CD4-positive, alpha-beta T cell treated with Interleukin-2 at 100 ng/mL for 4 hours (primary cell): ENCODE results near the gene PITPNC1.
"Not testable (repeated sequence)": the region's sequence is repeated elsewhere in the genome, so short reads cannot be mapped to it uniquely, and the experiment has no call there.

Experiments used
- DNase-seq: peaks from one replicate; pipeline ENCODE4 v3.0.0-alpha.2; 2020; ENCODE audit warnings: low spot score

The PITPNC1 gene

DNA sequence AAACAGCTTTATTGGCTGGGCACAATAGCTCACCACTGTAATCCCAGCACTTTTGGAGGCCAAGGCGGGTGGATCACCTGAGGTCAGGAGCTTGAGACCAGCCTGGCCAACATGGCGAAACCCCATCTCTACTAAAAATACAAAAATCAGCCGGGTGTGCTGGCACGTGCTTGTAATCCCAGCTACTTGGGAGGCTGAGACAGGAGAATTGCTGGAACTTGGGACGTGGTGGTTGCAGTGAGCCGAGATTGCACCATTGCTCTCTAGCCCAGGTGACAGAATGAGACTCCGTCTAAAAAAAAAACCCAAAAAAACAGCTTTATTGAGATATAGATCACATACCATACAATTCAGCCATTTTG, 274.1 kb downstream of the PITPNC1 start:
- not testable (repeated sequence) for DNase-seq

DNA sequence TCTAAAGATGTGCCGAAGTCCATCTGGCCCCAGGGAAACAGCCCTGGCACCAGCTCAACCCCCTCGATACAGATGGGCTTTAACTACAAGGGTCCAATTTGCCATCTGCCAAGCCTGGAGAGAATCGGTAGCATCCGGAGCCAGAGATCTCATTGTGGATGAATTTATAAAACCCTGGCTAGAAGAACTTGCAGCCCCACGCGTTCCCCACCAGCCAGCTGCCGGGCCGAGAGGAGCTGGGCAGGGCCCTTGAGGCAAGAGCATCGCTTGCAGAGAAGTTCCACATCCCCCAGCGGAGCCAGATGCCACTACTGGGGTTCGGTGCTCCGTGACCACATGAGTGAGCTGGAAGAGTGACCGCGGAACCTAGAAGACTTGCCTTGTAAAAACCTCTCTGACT, 275.4 kb downstream of the PITPNC1 start:
- no peak for DNase-seq

DNA sequence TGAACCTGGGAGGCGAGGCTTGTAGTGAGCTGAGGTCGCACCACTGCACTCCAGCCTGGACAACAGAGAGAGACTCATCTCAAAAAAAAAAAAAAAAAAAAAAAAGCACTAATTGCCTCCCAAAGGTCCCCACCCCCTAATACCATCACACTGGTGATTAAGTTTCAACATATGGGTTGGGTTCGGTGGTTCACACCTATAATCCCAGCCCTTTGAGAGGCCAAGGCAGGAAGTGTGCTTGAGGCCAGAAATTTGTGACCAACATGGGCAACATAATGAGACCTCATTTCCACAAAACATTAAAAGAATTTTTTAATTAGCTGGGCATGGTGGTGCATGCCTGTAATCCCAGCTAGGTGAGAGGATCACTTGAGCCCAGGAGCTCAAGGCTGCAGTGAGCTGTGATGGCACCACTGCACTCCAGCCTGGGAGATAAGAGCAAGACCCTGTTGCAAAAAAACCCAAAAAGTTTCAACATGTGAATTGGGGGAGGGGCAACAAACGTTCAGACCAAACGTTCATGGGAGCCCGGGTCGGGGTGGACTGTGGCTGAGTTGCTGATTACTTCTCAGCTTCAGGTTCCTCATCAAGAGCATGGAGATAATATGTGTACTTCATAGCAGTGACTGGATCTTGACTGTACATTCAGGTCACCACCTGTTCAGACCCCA, 278.5 kb downstream of the PITPNC1 start:
- no peak for DNase-seq

DNA sequence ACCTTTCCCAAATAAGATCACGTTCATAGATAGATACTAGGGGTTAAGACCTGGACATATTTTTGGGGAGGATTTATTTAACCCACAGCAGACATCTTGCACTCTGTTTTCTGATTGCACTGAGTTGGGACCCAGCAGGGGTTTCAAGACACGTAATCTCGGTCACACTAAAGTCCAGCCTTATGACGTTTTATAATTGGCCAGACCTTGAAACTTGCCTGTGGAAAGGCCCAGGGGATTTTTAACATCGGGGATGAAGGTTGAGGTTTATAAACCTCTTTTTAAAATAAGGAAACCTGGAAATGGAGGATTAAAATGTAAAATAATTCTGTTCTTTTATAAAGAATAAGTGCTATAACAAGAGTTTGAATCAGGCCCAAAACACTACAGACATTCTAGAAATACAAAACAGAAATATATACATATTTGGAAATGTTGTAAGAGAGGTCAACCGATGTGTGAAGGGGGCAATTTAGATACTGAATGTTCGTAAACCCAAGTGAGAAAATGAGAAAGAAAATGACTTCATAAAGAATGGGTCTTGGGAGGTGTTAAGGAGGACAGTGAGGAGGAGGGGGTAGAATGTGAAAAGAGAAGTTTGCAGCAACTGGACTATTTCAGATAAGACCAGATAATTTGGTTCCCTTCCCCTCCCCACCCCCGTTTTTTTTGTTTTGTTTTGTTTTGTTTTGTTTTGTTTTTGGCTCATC, 279.6 kb downstream of the PITPNC1 start:
- DNase-seq, result no peak

DNA sequence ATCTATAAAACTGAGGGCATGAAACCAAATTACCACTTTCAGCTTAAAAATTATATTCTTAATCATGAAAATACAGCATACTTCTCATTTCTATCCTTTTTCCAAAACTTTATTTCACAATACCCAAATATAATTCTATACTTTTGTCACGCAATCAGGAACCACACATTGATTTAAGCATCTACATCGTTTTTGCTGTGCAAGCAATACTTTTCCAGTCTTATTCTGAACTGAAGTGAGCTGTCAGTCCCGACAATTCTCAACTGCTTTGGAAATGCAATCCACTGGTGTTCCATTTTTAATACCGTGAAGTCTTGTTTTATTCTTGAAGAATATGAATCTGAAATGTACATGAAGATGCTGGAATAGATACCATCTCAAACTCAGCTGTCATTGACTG, 280.5 kb downstream of the PITPNC1 start:
- no peak for DNase-seq

DNA sequence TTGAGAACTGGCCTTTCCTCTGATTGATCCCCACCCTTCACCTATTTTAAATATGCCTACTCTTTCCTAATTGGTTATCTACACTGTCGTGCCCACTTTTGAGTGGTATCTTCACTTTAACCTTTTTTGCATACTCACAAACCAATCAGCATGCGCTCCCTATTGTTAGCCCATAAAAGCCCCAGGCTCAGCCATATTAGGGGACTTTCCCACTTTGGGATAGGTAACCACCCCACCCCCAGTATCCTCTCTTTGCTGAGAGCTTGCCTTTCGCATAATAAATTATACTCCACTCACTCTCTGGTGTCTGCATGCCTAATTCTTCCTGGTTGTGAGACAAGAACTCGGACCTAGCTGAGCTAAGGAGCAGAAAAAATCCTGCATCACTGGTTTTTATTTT, 281.2 kb downstream of the PITPNC1 start:
- DNase-seq, result no peak

DNA sequence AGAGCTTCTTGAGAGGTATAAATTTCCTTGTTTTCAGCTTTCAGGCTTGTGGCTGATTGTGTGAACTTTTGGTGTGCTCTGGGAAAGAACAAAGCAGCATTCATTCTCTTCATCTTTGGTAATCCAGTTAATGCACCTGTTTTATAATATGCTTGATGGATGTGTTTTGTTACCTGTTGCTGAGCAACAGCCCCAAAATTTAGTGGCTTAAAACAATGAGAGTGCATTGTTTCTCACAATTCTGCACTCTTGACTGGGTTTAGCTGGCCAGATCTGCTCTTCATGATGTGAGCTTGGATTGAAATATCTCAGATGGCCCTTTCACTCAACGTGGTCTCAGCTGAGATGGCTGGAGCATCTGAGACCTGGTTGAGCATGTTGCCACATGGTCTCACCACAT, 281.9 kb downstream of the PITPNC1 start:
- DNase-seq, result no peak

DNA sequence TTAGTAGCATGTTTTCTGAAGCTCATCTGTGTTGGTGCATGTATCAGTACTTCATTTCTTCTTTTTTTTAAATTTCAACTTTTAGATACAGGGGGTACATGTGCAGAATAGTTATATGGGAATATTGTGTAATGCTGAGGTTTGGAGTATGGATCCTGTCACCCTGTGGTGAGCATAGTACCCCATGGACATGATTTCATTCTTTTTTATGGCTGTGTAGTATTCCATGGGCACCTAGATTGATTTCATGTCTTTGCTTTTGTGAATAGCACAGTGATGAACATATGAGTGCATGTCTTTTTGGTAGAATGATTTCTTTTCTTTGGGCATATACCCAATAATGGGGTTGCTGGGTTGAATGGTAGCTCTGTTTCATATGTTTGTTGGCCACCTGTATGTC, 285.6 kb downstream of the PITPNC1 start:
- no peak for DNase-seq

DNA sequence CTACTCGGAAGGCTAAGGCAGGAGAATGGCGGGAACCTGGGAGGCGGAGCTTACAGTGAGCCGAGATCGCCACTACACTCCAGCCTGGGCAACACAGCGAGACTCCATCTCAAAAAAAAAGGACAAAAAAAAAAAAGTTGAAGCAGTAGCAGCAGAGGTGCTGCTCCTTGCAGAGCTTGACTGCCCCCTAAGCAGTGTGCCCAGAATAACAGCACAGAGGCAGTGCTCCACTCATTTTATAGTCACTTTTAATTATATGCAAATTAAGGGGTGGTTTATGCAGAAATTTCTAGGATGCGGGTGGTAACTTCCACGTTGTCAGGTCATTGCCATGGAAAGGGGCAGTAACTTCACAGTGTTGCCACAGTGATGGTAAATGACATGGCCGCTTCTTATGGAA, 286.4 kb downstream of the PITPNC1 start:
- DNase-seq, result no peak

DNA sequence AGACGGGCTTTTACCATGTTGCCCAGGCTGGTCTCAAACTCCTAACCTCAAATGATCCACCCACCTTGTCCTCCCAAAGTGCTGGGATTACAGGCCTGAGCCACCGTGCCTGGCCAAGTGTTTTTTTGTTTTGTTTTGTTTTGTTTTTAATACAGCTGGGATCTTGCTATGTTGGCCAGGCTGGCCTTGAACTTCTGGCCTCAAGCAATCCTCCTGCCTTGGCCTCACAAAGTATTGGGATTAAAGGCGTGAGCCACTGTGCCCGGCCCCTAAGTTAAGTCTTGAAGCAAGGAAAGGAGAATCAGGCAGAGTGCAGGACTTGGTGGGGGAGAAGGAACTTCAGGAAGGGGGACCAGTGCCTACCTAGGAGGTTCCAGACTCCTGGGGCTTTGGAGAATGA, 288.9 kb downstream of the PITPNC1 start:
- no peak for DNase-seq

DNA sequence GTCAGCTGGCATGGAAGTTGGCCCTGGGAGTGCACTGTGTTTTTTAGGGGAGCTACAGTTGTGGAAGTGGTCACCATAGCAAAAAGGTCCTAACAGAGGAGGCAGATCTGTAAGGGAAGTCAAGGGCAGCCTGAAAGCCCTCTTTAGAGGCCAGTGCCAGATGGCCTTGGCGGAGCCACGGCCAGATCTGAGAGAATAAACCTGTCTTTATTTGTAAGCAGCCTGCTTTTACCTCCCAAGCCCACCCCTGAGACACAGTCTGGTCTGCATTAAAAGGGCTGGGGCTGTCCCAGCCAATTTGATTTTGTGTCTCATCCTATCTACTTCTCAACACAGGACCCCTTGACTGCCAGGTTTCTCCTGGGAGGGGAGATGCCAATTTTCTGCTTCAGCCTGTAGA, 289.6 kb downstream of the PITPNC1 start:
- DNase-seq, result no peak

DNA sequence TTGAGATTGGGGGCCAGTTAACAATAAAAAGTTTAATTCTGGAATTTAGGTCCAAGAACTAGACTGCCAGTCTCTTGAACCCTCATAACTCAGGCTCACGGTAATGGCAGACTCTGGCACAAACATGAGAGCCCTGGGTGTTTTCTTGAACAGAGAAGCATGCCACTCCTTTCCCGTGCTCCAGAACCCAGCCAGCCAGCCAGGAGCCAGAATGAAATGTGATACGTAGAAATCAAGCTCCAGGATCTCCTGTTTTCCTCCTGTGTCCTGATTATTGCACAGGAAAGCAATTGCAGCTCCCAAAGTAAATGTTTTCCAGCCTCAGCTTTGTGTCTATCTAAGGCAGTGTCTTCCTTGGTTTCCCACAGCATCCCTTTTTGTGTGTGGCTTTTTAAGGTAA, 294.4 kb downstream of the PITPNC1 start:
- DNase-seq, result no peak

DNA sequence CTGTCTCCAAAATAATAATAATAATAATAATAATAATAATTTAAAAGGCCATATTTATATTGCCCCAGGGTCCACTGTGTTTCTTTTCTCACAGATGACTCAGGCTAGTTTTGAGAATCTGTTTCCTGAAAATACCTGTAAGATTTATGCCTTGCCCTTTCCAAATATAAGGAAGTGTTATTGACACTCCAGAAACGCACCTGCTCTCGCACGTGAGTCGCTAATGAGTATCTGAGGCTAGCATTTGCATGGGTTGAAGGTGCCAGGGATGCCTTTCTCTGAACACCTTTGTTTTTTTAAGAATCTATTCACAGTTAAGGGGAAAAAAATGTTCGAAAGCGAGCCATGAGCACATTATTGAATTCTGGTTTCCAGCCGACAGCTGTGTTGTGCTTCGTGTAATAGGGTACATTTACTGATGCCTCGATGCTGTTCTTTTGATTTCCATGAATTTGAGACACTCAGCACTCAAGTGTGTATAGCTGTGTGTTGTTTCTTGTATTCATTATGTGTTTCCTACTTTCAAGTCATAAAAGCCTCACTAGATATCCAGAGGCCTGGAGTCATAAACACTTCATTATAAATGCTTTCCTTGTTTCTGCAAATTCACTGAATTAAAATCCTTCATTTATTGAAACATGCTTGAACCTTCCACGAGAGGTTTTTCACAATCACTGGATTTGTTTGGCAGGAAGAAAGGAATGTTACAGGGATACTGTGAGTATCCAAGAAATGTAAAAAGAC, 295.7 kb downstream of the PITPNC1 start:
- DNase-seq, result no peak

DNA sequence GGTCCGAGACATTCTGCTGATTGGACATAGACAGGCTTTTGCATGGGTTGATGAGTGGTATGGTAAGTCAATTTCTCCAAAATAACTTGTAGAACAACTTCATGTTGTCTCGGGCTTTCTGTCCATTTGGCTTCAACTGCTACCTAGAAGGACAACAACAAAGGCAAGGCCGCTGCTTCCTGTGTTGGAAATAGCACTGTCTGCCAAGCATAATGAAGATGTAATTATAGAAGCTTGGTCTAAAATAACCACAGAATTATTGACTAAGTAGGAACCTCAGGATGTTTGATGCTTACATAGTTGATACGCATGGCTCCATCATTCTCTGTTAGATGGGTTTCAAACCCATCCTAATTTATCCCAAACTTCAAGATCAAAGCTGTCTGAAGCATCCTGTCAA, 298.4 kb downstream of the PITPNC1 start:
- DNase-seq, result no peak

DNA sequence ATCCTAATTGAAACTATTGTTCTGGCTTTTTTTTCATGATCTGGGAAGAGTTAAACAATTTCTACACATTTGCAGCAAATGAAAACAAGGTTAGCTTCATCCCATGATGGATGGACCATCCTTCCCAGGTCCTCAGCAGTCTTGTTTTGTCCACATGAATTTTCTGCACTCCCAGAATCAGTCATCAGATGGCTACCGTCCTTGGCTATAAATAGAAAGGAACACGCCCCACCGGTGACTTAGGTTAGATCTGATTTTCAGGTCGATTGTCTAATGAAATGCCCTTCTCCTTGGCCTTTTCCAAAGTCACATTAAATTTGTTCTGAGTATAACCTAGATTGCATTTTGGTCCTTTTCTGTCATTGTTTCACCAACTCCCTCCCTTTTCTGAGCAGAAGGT, 299.2 kb downstream of the PITPNC1 start:
- no peak for DNase-seq

DNA sequence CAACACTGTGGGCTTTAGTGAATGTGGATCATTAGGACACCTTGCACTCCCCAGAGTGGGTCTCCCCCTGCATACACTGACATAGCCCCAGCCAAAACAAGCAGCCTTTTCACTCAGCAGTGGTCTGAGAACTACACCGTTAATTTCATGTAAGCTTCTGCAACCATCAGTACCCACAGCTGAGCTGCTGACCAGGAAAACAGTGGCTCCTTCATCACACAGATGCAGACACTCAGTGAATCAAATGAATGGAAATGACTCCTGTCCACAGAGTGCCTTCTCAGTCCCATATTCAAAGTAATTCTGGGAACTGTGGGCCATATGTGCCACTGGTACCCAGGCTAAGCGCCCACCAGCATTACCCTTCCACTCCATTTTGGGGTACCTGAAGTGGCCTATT, 301.3 kb downstream of the PITPNC1 start:
- no peak for DNase-seq

DNA sequence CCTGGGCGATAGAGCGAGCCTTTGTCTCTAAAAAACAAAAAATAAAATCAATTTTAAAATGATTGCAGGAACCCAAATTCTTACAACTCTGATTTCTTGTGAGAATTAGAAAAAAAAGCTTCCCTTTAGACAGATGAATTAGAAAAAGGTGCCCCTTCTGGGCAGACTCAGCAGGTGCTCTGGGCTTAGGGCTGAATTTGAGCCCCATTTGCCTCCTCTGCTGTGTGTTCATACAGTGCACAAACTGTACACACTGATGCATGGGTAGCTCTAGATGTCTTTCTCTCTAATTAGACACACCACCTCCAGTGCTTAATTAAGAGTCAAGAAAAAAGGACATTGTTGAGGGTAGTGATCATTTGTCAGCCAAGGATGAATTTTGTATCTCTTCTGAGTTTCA, 302.1 kb downstream of the PITPNC1 start:
- DNase-seq, result no peak

DNA sequence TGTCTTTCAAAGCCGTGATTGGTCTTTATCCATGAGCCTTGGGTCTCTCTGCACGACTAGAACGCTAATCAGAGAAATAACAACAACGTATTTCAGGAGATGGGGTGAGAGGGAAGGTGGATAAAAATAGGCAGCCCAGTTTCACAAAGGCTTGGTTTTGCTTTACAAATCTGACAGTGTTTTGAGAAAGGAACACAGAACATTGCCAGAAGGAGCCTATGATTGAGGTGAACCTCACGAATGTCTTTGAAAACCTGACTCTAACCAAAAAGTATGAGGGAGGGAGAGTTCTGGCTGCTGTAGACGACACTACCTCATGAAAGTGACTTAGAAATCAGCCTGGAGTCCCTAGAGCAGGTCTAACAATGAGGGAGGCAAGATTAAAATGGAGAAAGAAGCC, 302.6 kb downstream of the PITPNC1 start:
- DNase-seq, result no peak

DNA sequence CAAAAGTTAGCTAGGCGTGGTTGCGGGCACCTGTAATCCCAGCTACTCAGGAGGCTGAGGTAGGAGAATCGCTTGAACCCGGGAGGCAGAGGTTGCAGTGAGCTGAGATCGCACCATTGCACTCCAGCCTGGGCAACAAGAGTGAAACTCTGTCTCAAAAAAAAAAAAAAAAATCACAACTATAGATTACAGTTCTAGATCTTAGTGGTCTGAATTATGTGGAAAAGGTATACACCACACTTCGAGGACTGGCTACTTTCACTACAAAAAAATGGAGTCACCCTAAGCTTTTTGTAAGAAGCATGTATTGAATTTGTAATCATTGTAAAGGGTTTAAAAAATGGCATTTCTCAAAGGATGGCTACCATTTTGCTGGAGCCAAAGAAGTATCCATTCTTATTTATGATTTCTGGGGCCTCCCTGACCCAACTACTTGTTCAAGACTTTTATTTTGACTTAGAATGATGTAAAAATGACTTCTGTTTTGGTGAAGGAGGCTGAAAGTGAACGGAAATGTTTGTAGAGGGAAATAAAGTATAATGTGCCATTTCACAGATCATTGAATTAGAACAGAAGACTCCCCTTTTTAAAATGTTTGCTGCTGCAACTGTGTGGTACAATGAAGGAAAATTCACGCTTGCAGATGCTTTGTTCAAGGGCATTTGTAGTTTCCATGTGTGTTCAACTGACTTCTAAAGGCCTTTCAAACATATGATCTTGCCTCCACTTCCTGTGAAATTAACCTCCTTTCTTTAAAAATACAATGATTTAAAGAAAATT, 303.6 kb downstream of the PITPNC1 start:
- DNase-seq, result no peak

DNA sequence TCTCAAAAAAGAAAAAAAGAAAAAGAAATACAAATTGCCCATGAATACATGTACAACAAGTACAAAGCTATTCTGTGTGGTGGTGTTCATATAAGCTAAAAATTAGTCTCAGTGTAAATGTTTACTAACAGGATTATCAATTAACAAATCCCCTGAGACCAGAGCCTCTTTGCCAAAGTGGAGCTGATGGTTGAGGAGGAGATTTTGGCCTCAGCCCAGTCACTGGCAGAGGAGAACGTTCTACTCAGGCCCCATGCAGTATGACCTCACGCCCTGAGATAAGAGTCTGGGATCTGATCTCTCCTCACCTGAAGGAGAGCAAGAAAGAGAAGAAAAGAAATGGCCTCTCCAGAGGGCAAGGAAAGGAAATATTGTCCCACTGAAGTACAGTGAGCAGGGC, 305.1 kb downstream of the PITPNC1 start:
- DNase-seq, result no peak

DNA sequence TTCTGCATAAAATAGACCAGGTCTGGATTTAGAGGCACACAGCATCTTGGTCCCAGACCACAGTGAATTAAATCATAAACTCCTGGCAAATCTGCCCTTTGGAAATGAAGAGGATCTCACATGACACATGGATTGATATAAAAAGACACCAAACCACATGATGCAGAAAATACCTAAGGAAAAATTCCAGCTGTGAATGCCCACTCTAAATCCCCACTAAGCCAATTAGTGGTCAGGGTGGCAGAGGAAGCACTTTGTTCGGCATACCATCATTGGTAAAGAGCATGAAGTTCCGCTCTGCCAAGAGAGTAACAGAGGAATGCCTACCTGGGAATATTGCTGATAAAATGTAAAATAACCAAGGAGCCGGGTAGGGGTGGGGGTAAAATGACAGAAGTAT, 308.3 kb downstream of the PITPNC1 start:
- DNase-seq, result no peak

DNA sequence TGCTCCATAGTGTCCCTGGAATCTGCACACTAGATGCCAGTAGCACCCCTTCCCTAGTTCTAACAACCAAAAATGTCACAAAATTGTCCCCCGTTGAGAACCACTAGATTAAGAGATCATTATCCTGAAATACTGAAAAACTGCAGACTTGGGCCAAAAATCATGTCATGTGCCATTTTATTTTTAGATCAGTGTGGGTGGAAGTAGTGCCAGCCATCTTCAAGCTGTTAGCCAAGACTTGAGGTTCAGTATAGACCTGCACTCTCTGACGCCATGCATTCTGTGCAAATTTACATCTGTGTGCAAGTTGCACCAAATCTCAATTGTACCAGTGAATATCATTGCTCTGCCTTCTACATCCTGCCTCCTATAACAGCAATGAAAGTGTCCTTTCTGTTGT, 309.2 kb downstream of the PITPNC1 start:
- DNase-seq, result no peak

DNA sequence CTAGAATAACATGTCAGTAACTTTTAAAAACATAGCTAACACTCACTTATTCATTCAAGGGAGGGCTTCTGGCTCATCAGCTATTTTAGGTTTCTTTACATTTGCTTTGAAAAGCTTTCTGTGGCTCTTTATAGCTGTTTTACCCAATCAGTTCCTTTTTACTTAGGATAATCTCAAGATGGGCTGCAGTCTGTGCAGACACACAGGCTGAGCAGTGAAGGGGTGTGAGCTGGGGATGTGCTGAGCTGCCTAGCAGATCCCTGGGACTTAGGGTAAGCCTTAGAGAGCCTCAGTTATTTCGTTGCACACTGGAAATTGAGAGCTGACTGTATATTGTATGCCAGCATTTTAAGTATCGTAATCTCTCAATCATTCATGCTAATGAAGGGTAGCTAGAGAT, 310.4 kb downstream of the PITPNC1 start:
- no peak for DNase-seq
